Measurements from ENCODE around the gene SLCO2B1. TPM values are rescaled to one million over a fixed set of nuclear protein-coding genes. Genes with fewer than 3 reads are reported as not detected.
A peak's percentile ranks its signal among the peaks of the same experiment; 100 is the strongest.

SLCO2B1 gene
- total RNA-seq, 6 donors from 2014 or later: 86.2 to 366 (median 193) TPM

GRCh38 chr11:75161506-75162095, 10.7 kb downstream of the SLCO2B1 start:
- TF ChIP-seq CTCF (IDR thresholded peaks at IDR 0.05): no peak
- TF ChIP-seq POLR2A (IDR thresholded peaks at IDR 0.05): no peak
- TF ChIP-seq EP300 (IDR thresholded peaks at IDR 0.05): peak in 1 of 4 donors; percentile 16
- peak in 1 of 2 donors; percentile 77 for TF ChIP-seq POLR2AphosphoS5 (IDR thresholded peaks at IDR 0.05)

GRCh38 chr11:75162954-75163353, 12.0 kb downstream of the SLCO2B1 start:
- Histone ChIP-seq H3K4me3 (no peak overlapping the region), H3K27me3 (no peaks in the 10 kb centered on the region), H3K9me3 (no peaks in the 10 kb centered on the region), H3K36me3 (peaks cover 0 to 6% (median 2%) of the 10 kb centered on the region in 4 donors), H3K27ac (peak overlapping the region in 3 of 4 donors; percentile 14 to 91 (median 35)), H3K4me1 (peaks cover 13 to 41% (median 36%) of the 10 kb centered on the region in 4 donors)
- TF ChIP-seq CTCF (IDR thresholded peaks at IDR 0.05): no peak
- no peak for TF ChIP-seq EP300 (IDR thresholded peaks at IDR 0.05)
- no peak for TF ChIP-seq POLR2A (IDR thresholded peaks at IDR 0.05)
- TF ChIP-seq POLR2AphosphoS5 (IDR thresholded peaks at IDR 0.05): no peak
- 72 to 76% methylated on average over 7 of the region's 7 CpGs for WGBS, 2 donors
- no peak for DNase-seq
- ATAC-seq (ENCODE audit: low FRiP score in 2 of 2): no peak

More at GRCh38 chr11:75161506-75162095, 10.7 kb downstream of the SLCO2B1 start:
- Histone ChIP-seq H3K9me3 (no peaks in the 10 kb centered on the region), H3K27me3 (no peaks in the 10 kb centered on the region), H3K36me3 (peaks cover 0 to 6% (median 0%) of the 10 kb centered on the region in 4 donors), H3K4me3 (no peak overlapping the region), H3K4me1 (peaks cover 13 to 42% (median 36%) of the 10 kb centered on the region in 4 donors), H3K27ac (peak overlapping the region; percentile 60 to 91 (median 74))
- no peak for ATAC-seq (ENCODE audit: low FRiP score in 2 of 2)
- DNase-seq: no peak
- 51 to 53% methylated on average over 4 to 5 of the region's 5 CpGs for WGBS, 2 donors

- ATAC-seq (ENCODE audit: low FRiP score in 2 of 2): no peak
- 73% methylated on average over 22 to 25 of the region's 25 CpGs for WGBS, 2 donors
- peak in 1 of 2 donors; percentile 67 for DNase-seq
- no peaks in the 10 kb centered on the region for H3K27me3 ChIP-seq
- no peaks in the 10 kb centered on the region for H3K9me3 ChIP-seq
- H3K36me3 ChIP-seq: peaks cover 0 to 7% (median 3%) of the 10 kb centered on the region in 4 donors
- peaks cover 13 to 36% (median 28%) of the 10 kb centered on the region in 4 donors for H3K4me1 ChIP-seq
- no peak overlapping the region for H3K4me3 ChIP-seq
- peak overlapping the region in 3 of 4 donors; percentile 25 to 35 (median 34) for H3K27ac ChIP-seq
- TF ChIP-seq POLR2AphosphoS5 (IDR thresholded peaks at IDR 0.05) (no peak), EP300 (IDR thresholded peaks at IDR 0.05) (no peak)
These were observed 13.3 kb downstream of the SLCO2B1 start for GRCh38 chr11:75163921-75164849.

- Histone ChIP-seq H3K27me3 (no peaks in the 10 kb centered on the region), H3K9me3 (no peaks in the 10 kb centered on the region), H3K36me3 (peaks cover 0 to 21% (median 7%) of the 10 kb centered on the region in 4 donors), H3K4me1 (peaks cover 6 to 23% (median 17%) of the 10 kb centered on the region in 4 donors), H3K27ac (peak overlapping the region in 1 of 4 donors; percentile 11), H3K4me3 (no peak overlapping the region)
- DNase-seq (peak in 1 of 2 donors; percentile 41), ATAC-seq (ENCODE audit: low FRiP score in 2 of 2) (no peak)
- WGBS, 2 donors: 93% methylated on average over 11 of the region's 11 CpGs; no CpG with 5 or more reads in 1 of the 2 donors
- TF ChIP-seq EP300 (IDR thresholded peaks at IDR 0.05) (no peak), CTCF (IDR thresholded peaks at IDR 0.05) (no peak), POLR2A (IDR thresholded peaks at IDR 0.05) (no peak), POLR2AphosphoS5 (IDR thresholded peaks at IDR 0.05) (no peak)
These were observed 14.8 kb downstream of the SLCO2B1 start for GRCh38 chr11:75165721-75166120.

- Histone ChIP-seq H3K27me3 (no peaks in the 10 kb centered on the region), H3K4me1 (peaks cover 5 to 17% (median 10%) of the 10 kb centered on the region in 4 donors), H3K4me3 (no peak overlapping the region), H3K9me3 (no peaks in the 10 kb centered on the region), H3K36me3 (peaks cover 0 to 25% (median 7%) of the 10 kb centered on the region in 4 donors), H3K27ac (peak overlapping the region in 1 of 4 donors; percentile 15)
- DNase-seq (no peak), ATAC-seq (ENCODE audit: low FRiP score in 2 of 2) (no peak)
- TF ChIP-seq POLR2A (IDR thresholded peaks at IDR 0.05) (no peak), CTCF (IDR thresholded peaks at IDR 0.05) (no peak), EP300 (IDR thresholded peaks at IDR 0.05) (no peak), POLR2AphosphoS5 (IDR thresholded peaks at IDR 0.05) (no peak)
- 87 to 95% methylated on average over 3 of the region's 3 CpGs for WGBS, 2 donors
These were observed 15.9 kb downstream of the SLCO2B1 start for GRCh38 chr11:75166791-75167190.

Measured in upper lobe of left lung (tissue), 6 donors.